GM12875 (cell line): ENCODE measurements around the gene NDUFS2.
"Not testable (repeated sequence)": the region's sequence is repeated elsewhere in the genome, so short reads cannot be mapped to it uniquely, and the experiment has no call there.

Source experiments
- H3K4me3 ChIP-seq: one replicate; pipeline ENCODE4 v1.5.1; 2011; ENCODE audit warnings: low read depth, low read length, control low read depth
- CTCF ChIP-seq: IDR thresholded peaks from 2 replicates; pipeline ENCODE4 v1.5.1; 2011; ENCODE audit warnings: low read depth, mild to moderate bottlenecking, control low read depth, inconsistent platforms, low read length, moderate library complexity, borderline replicate concordance; ENCODE audit not compliant: insufficient read depth

Gene NDUFS2

GRCh38 chr1:161220002-161220401 is 17.8 kb downstream of the NDUFS2 start:
- no peak for TF ChIP-seq CTCF

GRCh38 chr1:161222175-161223019 is 20.2 kb downstream of the NDUFS2 start:
- no peak overlapping the region for H3K4me3 ChIP-seq

More at GRCh38 chr1:161220002-161220401, 17.8 kb downstream of the NDUFS2 start:
- no peak overlapping the region for H3K4me3 ChIP-seq

GRCh38 chr1:161223805-161224694 is 21.9 kb downstream of the NDUFS2 start:
- H3K4me3 ChIP-seq = no peak overlapping the region
- TF ChIP-seq CTCF = no peak

More at GRCh38 chr1:161222175-161223019, 20.2 kb downstream of the NDUFS2 start:
- TF ChIP-seq CTCF = no peak

- not testable (repeated sequence) for H3K4me3 ChIP-seq
These were observed 22.5 kb downstream of the NDUFS2 start for GRCh38 chr1:161224695-161225087.

- H3K4me3 ChIP-seq = no peak overlapping the region
- no peak for TF ChIP-seq CTCF
These were observed 23.0 kb downstream of the NDUFS2 start for GRCh38 chr1:161225178-161225533.

GRCh38 chr1:161225534-161226319 is 23.6 kb downstream of the NDUFS2 start, which contains the start of gene TOMM40L:
Gene TOMM40L (plus strand): TSS chr1:161226060. CDS start chr1:161226490, 430 bp downstream.
- H3K4me3 ChIP-seq = peak within 1 kb of the TSS; percentile 77
- TF ChIP-seq CTCF = peak; percentile 62

- H3K4me3 ChIP-seq = peak overlapping the region; percentile 77
- no peak for TF ChIP-seq CTCF
These were observed 24.1 kb downstream of the NDUFS2 start for GRCh38 chr1:161226320-161226711.
